ENCODE measurements around the gene CCBE1. TPM values are rescaled to one million over a fixed set of nuclear protein-coding genes. Genes with fewer than 3 reads are reported as not detected.

Gene CCBE1
- 1.6 and 4.9 TPM in 2 replicates for total RNA-seq

DNA sequence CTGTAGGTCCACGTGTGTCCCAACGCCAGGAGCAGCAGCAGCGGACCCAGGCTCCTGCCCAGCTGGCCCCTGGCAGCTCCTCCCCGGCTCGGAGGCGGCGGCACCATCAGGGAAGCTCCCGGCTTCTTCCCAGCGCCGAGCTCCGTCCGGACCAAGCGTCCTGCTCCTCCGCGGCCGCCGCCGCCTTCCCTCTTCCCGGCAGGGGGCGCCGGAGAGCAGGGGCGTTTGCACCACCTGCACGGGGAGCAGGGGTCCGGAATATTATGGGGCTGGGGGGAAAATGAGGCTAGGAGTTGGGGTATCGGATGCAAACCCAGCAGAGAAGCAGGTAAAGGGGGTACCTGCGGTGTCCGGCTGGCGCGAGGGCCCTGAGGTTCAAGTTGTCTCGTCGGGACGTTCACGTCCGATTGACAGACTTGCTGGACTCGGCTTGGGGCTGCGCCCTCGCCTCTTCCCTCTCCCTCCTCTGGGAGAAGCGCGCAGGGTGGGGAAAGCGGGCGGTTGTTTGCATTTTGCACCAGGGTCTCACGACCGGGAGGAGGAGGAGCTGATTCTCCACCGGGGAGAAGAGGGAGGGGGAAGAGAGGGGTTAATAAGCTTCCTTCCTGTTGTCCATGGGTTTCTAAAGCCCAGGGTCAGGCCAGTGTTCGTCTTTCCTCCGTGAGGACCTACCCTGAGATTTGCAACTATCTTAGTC, at the start of gene CCBE1:
Gene CCBE1 (minus strand): TSS at position 188 of the 697 bp plus-strand sequence.
- H3K4me3 ChIP-seq (ENCODE audit: low read depth, low read length) = peak within 1 kb of the TSS; percentile 65
- DNase-seq (ENCODE audit: low read depth) (peak; percentile 52), FAIRE-seq (no peak)
- TF ChIP-seq, protein P1, sequence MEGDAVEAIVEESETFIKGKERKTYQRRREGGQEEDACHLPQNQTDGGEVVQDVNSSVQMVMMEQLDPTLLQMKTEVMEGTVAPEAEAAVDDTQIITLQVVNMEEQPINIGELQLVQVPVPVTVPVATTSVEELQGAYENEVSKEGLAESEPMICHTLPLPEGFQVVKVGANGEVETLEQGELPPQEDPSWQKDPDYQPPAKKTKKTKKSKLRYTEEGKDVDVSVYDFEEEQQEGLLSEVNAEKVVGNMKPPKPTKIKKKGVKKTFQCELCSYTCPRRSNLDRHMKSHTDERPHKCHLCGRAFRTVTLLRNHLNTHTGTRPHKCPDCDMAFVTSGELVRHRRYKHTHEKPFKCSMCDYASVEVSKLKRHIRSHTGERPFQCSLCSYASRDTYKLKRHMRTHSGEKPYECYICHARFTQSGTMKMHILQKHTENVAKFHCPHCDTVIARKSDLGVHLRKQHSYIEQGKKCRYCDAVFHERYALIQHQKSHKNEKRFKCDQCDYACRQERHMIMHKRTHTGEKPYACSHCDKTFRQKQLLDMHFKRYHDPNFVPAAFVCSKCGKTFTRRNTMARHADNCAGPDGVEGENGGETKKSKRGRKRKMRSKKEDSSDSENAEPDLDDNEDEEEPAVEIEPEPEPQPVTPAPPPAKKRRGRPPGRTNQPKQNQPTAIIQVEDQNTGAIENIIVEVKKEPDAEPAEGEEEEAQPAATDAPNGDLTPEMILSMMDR (IDR thresholded peaks at IDR 0.05; ENCODE audit: insufficient read depth, low read length, severe bottlenecking) = peak; percentile 93
- H3K36me3 ChIP-seq (ENCODE audit: control insufficient read depth, insufficient read depth, low read length) = no peaks in the 10 kb centered on the region
- H3K27me3 ChIP-seq (ENCODE audit: control insufficient read depth, insufficient read depth, low read length) = no peaks in the 10 kb centered on the region

DNA sequence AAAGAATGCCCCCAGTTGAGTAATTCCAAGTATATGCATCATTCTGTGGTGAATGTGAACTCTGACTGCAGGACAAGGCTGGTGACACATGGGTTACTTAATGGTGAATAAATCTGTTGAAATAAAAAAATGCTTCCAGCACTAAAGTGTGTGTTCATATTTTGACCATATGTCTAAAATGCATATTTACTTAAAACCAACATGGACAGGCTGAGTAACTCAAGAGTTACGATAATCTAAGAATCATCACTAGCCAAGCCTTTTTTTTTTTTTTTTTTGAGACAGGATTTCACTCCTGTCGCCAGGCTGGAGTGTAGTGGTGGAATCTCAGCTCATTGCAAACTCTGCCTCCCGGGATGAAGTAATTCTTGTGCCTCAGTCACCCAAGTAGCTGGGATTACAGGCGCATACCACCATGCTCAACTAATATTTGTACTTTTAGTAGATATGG, 47.1 kb upstream of the CCBE1 start:
- TF ChIP-seq, protein P1 (IDR thresholded peaks at IDR 0.05; ENCODE audit: insufficient read depth, low read length, severe bottlenecking) = no peak
- Histone ChIP-seq H3K36me3 (ENCODE audit: control insufficient read depth, insufficient read depth, low read length) (no peaks in the 10 kb centered on the region), H3K4me3 (ENCODE audit: low read depth, low read length) (no peak overlapping the region), H3K27me3 (ENCODE audit: control insufficient read depth, insufficient read depth, low read length) (no peaks in the 10 kb centered on the region)
- FAIRE-seq (no peak), DNase-seq (ENCODE audit: low read depth) (peak; percentile 93)

DNA sequence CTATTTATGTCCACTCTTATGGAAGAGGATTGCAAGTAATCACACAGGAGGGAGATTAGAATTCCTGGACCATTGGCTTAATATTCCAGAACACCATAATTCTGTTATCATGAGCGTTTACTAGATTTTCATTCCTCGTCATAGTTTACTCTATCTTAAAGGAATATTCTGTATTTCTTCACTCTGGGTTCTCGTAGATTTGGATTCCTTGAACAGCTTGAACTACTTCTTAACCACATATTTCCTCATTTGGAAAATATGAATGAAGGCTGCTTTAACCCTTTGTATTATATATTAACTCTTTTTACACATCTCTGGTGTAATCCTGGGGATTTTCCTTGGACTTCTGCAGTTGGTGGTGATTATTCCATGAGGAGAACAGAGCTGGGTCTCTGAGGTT, 46.3 kb upstream of the CCBE1 start:
- DNase-seq (ENCODE audit: low read depth) (no peak), FAIRE-seq (no peak)
- no peak overlapping the region for H3K4me3 ChIP-seq (ENCODE audit: low read depth, low read length)

DNA sequence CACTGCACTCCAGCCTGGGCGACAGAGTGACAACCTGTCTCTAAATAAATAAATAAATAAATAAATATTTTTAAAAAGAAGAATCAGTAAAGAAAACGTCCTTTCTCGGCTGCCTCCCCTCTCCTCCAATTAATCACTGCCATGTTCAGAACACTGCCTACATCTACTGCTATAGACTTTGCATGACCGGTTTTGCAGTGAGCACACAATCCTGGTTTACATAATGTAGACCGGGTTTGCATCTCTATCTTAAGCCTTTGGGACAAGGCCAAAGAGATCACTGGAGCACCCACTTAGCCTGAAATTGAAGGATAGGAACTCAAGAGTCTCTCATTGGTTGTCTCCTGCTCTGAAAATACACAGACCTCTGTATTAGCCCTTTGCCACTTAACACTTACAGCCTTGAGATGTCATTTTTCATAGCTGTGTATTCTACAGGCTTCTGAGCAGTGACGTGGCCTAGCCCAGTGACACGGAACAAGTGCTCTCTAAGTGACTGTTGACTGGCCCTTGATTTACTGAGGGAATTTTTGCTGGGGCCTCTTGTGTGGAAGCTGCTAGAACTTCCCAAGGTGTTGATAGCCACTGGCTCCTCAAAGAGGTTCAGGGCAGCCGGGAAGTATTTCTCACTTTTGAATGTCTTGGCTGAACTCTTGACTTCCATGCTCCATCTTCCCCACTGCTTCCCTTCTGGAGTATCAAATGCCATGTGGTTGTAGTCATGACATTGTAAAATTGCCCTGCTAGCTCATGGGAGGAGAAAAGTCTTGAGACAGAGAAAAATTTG, 45.3 kb upstream of the CCBE1 start:
- DNase-seq (ENCODE audit: low read depth) (no peak), FAIRE-seq (no peak)
- Histone ChIP-seq H3K36me3 (ENCODE audit: control insufficient read depth, insufficient read depth, low read length) (no peaks in the 10 kb centered on the region), H3K4me3 (ENCODE audit: low read depth, low read length) (no peak overlapping the region), H3K27me3 (ENCODE audit: control insufficient read depth, insufficient read depth, low read length) (no peaks in the 10 kb centered on the region)
- TF ChIP-seq, protein P1 (IDR thresholded peaks at IDR 0.05; ENCODE audit: insufficient read depth, low read length, severe bottlenecking) = no peak

More for the DNA sequence above, 46.3 kb upstream of the CCBE1 start:
- TF ChIP-seq, protein P1 (IDR thresholded peaks at IDR 0.05; ENCODE audit: insufficient read depth, low read length, severe bottlenecking) = no peak
- Histone ChIP-seq H3K36me3 (ENCODE audit: control insufficient read depth, insufficient read depth, low read length) (no peaks in the 10 kb centered on the region), H3K27me3 (ENCODE audit: control insufficient read depth, insufficient read depth, low read length) (no peaks in the 10 kb centered on the region)

DNA sequence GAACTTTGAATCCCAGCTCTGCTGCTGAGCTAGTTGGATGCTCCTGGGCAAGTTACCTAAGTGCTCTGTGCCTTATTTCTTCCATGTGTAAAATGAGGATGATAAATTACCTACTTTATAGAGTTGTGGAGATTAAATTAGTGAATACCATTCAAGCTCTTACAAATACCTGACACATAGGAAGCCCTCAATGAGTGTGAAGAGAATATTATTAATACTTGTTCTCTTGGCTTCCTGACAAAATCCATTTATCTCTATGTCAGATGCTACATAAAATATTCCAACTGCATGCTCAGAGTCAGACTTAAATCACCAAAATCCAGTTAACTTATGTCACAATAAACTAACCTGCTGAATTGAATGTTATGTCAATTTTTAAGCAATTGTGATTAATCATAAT, 42.9 kb upstream of the CCBE1 start:
- TF ChIP-seq, protein P1 (IDR thresholded peaks at IDR 0.05; ENCODE audit: insufficient read depth, low read length, severe bottlenecking) = no peak
- FAIRE-seq = no peak
- DNase-seq (ENCODE audit: low read depth) = no peak
- Histone ChIP-seq H3K36me3 (ENCODE audit: control insufficient read depth, insufficient read depth, low read length) (no peaks in the 10 kb centered on the region), H3K27me3 (ENCODE audit: control insufficient read depth, insufficient read depth, low read length) (no peaks in the 10 kb centered on the region), H3K4me3 (ENCODE audit: low read depth, low read length) (no peak overlapping the region)

All from bronchial epithelial cell (primary cell).